NCI-H2196 treated with DMSO at 0.1 percent for 48 hours (cell line): Measurements from ENCODE around the gene PPP1R1B.

ENCODE experiments used
- DNase-seq: peaks from one replicate; lab custom pipeline; 2025; ENCODE audit not compliant: unreplicated experiment; lab: John Stamatoyannopoulos, UW

The PPP1R1B gene

GRCh38 chr17:39678340-39679116, 51.8 kb downstream of the PPP1R1B start:
- DNase-seq: no peak

DNA sequence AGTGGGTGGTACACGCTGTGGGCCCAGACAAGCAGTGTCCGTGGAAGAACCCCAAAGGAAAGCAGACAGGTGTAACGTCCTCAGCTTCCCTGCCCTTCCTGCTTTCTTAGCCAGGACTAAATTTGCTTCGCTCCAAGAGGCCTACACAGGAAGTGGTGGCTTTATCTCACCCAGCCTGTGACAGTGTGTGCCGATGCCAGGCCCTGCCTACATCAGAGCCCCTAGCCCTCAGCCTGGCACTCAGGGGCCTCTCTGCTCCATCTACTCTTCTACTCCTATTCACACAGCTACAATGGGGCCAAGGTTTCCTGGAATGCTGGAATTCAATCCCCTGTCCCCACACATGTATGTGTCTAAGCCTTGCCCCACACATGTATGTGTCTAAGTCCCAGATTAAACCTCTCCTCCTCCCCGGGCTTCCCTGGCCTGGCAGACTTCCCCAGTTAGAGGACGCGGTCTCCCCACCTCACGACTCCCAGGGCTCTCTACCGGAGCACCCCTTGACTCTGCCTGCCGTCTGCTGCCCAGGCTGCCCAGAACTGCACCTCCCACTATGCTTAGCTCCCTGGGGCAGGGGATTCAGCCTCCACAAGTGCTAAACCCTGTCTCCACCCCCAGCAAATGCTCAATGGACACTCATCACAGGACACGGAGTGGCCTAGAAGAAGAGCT, 52.9 kb downstream of the PPP1R1B start:
- no peak for DNase-seq

- DNase-seq: no peak
These were observed 56.7 kb downstream of the PPP1R1B start for GRCh38 chr17:39683295-39683939.

DNA sequence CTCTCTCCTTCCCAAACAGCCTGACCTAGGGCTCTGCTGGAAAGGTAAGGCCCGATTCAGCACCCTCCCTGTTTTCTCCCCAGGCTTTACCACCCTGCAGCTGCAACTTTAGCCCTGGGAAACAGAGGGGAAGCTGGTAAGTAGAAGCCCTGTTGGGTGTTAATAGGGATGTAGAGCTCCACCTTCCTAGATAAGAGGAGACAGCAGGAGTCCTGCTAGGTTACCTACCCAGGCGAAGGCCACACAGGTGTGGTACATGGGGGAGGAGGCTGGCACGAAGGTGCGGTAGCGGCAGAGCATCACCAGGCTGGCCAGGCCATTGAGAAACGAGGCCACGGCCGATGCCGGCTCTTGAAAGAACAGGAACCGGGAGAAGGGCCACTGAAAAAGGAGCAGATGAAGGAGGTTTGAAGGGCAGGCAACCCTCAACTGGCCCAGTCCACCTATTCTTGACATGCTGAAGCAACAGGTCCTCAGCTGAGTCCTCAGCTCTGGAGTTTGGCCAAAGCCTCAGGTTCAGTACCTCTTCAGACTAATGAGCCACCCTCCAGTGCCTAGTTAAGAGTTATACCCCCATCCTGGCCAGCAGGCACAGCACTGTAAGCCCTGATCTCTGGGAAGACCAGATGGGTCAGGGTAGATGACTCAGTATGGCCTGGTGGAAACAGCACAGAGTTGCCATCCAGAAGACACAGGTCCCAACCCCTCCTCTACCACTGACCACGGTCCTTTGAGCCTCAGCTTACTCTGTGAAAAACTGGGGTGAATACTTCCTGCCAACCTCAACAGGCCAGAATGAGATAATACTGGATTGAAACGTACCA, 57.8 kb downstream of the PPP1R1B start:
- DNase-seq: no peak
